Cerebellar cortex (tissue), 1 donor: ENCODE measurements around the gene ARHGEF28.

ENCODE experiments used
- DNase-seq: peaks from one replicate; pipeline ENCODE4 v3.0.0-alpha.2; 2015; ENCODE audit warnings: low spot score

Gene ARHGEF28

GRCh38 chr5:73623901-73624404, 2.0 kb upstream of the ARHGEF28 start:
- DNase-seq: no peak

- no peak for DNase-seq
These were observed 1.1 kb upstream of the ARHGEF28 start for GRCh38 chr5:73624888-73625287.

- peak; percentile 11 for DNase-seq
These were observed 538 bp upstream of the ARHGEF28 start for GRCh38 chr5:73625372-73625943.

- no peak for DNase-seq
These were observed 868 bp downstream of the ARHGEF28 start for GRCh38 chr5:73626814-73627313.

GRCh38 chr5:73629456-73629855, 3.5 kb downstream of the ARHGEF28 start:
- no peak for DNase-seq

- no peak for DNase-seq
These were observed 4.8 kb downstream of the ARHGEF28 start for GRCh38 chr5:73630765-73631164.

GRCh38 chr5:73631500-73631899, 5.5 kb downstream of the ARHGEF28 start:
- no peak for DNase-seq

GRCh38 chr5:73633060-73633459, 7.1 kb downstream of the ARHGEF28 start:
- DNase-seq: no peak

- DNase-seq: no peak
These were observed 10.4 kb downstream of the ARHGEF28 start for GRCh38 chr5:73636408-73636807.

- no peak for DNase-seq
These were observed 11.6 kb downstream of the ARHGEF28 start for GRCh38 chr5:73637565-73637964.

GRCh38 chr5:73638344-73639095, 12.5 kb downstream of the ARHGEF28 start:
- DNase-seq: no peak

- DNase-seq: no peak
These were observed 14.9 kb downstream of the ARHGEF28 start for GRCh38 chr5:73640861-73641320.

- DNase-seq: no peak
These were observed 15.8 kb downstream of the ARHGEF28 start for GRCh38 chr5:73641811-73642210.

- DNase-seq: no peak
These were observed 16.3 kb downstream of the ARHGEF28 start for GRCh38 chr5:73642344-73642743.

- DNase-seq: no peak
These were observed 18.5 kb downstream of the ARHGEF28 start for GRCh38 chr5:73644385-73644963.

- DNase-seq: no peak
These were observed 21.7 kb downstream of the ARHGEF28 start for GRCh38 chr5:73647721-73648120.

- no peak for DNase-seq
These were observed 22.5 kb downstream of the ARHGEF28 start for GRCh38 chr5:73648515-73648914.

- DNase-seq: no peak
These were observed 23.9 kb downstream of the ARHGEF28 start for GRCh38 chr5:73649926-73650325.

GRCh38 chr5:73652391-73652790, 26.4 kb downstream of the ARHGEF28 start:
- no peak for DNase-seq

- DNase-seq: no peak
These were observed 28.3 kb downstream of the ARHGEF28 start for GRCh38 chr5:73654171-73654811.

GRCh38 chr5:73654819-73655318, 28.9 kb downstream of the ARHGEF28 start:
- peak; percentile 16 for DNase-seq

GRCh38 chr5:73655521-73656160, 29.6 kb downstream of the ARHGEF28 start:
- DNase-seq: no peak
